ENCODE measurements around the gene MACROD1.

MACROD1 gene

DNA sequence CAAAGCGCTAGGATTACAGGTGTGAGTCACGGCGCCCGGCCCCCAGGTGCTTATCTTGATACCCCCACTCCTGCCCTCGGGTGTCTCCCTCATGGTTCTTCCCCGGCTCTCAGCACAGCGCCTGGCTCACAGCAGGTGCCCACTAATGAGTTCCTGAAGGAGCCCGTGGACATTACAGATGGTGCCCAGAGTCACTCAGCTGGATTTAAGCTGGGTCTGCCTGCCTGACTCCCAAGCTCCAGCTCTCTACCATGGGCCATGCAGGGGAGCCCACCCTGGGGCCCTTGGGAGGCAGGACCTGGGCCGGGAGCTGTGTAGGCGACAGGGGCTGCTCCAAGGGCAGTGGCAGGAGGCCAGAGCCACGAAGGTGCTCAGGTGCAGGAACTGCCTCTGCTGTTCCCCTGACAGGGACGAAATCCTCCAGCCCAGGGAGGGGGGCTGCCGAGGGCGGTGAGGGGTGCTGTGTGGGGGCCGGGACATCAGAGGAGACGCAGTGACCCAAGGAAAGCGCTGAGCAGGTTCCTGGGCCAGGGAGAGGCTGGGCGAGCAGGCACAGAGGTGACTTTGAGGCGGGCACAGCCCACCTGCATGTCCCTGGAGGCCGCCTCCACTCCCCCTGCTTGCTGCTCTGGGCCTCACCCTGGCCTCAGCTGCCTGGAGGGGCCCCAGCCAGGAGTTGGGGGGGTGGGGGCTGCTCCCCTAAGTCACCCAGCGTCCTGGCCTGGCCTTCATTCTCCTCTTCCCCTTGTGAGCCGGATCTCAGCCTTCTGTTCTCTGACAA, 144.7 kb downstream of the MACROD1 start:
- TF ChIP-seq, protein P1, sequence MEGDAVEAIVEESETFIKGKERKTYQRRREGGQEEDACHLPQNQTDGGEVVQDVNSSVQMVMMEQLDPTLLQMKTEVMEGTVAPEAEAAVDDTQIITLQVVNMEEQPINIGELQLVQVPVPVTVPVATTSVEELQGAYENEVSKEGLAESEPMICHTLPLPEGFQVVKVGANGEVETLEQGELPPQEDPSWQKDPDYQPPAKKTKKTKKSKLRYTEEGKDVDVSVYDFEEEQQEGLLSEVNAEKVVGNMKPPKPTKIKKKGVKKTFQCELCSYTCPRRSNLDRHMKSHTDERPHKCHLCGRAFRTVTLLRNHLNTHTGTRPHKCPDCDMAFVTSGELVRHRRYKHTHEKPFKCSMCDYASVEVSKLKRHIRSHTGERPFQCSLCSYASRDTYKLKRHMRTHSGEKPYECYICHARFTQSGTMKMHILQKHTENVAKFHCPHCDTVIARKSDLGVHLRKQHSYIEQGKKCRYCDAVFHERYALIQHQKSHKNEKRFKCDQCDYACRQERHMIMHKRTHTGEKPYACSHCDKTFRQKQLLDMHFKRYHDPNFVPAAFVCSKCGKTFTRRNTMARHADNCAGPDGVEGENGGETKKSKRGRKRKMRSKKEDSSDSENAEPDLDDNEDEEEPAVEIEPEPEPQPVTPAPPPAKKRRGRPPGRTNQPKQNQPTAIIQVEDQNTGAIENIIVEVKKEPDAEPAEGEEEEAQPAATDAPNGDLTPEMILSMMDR (IDR thresholded peaks at IDR 0.05; ENCODE audit: low read length, missing control alignments): no peak
- no peak for DNase-seq (ENCODE audit: low read depth)
- H3K4me3 ChIP-seq (replicated peaks; ENCODE audit: low read depth, low read length): no peak overlapping the region

DNA sequence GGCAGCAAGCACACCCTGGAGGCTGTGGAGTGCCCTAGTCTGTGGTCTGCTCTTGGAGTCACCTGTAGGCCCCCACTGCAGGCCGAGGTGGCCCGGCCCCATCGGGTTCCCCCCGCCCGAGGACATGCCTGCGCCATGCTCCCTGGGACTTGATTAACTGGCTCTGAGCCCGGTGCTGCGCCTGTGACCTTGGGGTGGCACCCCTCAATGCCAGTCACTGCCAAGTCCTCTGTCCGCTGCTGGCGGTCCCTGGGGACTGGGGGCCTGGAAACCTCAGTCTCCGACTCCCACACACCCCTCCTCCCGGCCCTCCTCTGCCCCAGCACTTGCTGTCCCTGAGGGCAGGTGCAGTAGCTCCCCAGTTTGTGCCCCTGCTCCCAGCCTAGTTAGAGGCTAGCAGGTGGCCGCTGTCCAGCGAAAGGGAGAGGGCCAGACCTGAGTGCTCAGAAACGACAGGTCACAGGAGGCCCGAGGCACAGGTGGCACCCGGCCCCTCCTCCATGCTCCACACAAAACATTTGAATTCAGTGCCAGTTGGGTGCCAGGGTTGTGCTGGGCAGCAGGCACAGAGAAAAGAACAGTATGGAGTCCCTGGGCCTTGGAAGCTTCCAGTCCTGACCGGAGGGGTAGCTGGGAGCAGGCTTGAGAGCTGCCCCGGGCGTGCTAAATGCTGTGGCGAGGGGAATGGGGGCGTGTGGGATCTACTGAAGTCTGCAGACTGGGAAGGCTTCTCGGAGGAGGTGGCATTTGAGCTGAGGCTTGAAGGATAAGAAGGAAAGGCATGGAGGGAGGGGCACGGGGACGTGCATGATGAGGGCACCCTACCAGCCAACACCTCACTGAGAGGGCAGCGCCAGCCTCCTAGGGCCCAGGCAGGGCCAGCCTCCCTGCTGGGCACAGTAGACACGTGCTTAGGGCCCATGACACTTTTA, 146.5 kb downstream of the MACROD1 start:
- H3K4me3 ChIP-seq (replicated peaks; ENCODE audit: low read depth, low read length): no peak overlapping the region
- no peak for DNase-seq (ENCODE audit: low read depth)
- TF ChIP-seq, protein P1 (IDR thresholded peaks at IDR 0.05; ENCODE audit: low read length, missing control alignments): no peak

DNA sequence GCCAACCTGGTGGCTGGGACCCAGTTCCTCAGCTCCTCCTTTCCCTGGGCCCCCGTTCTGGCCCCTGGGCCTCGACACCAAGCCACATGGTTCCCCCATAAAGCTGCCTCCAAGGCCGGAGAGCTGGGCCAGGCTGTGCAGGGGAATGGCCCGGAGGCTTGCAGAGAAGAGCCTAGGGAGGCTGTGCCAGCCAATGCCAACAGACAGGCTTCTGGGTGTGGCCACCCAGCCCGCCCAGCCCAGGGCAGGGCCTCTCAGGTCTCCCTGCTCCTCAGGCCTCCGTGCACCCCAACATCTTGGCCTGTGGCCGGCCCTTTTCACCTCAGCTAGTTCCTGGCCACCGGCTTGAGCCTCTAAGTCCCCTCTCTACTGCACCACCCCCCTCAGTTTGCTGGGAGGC, 147.6 kb downstream of the MACROD1 start:
- no peak for DNase-seq (ENCODE audit: low read depth)
- TF ChIP-seq, protein P1 (IDR thresholded peaks at IDR 0.05; ENCODE audit: low read length, missing control alignments): no peak
- H3K4me3 ChIP-seq (replicated peaks; ENCODE audit: low read depth, low read length): no peak overlapping the region

DNA sequence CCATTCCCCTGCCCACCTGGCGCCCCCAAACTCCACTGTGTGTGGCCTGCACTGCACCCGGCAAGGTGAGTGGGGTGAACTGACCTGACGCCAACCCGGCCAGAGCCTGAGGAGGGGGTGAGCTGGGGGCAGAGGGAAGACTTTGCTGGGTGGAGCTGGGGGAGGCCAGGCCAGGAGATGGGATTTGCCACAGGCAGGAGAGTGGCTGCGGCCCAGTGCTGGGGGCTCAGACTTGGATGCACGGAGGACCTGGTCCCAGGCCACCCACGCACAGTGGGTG, 148.0 kb downstream of the MACROD1 start:
- DNase-seq (ENCODE audit: low read depth): no peak
- H3K4me3 ChIP-seq (replicated peaks; ENCODE audit: low read depth, low read length): no peak overlapping the region
- TF ChIP-seq, protein P1 (IDR thresholded peaks at IDR 0.05; ENCODE audit: low read length, missing control alignments): no peak

DNA sequence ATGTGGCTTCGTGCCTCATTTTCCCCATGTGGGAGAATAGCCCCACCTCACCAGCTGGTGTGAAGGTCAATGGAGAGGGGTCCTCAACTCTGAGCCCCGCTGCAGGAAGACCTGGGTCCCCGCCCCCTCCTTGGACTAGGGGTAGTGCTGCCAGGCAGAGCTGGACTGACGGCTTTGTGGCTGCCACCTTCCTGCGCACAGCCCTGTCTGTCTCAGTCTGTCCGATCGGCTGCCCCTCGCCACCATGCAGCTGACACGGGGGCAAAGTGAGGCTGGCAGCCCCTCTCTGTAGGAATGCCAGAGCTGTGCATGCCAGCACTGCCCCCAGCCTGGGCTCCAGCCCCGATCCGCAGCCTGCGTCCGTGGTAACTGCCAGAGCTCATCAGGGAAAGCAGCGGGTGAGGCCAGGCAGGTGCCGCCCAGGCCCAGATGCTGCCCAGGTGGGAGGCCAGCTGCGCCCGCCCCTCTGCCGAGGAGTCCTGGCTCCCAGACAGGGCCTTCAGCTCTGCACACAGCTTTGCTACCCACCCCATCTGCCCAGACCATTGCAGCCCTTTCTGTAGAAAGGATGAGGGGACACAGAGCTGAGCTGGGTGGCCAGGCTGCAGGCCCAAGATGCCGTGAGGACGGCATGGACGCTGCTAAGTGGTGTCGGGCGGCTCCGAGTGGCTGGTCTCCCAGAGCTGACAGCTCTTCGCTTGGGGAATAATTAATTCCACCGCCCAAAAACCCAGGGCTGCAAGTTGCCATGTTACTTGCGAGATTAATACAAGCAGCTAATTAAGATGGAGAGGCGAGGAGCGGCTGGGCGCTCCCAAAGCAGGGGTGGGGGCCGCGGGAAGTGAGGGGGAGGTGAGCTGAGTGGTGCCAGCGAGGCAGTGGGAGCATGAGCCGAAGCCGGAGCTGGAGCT, 149.7 kb downstream of the MACROD1 start:
- DNase-seq (ENCODE audit: low read depth): no peak
- H3K4me3 ChIP-seq (replicated peaks; ENCODE audit: low read depth, low read length): no peak overlapping the region
- TF ChIP-seq, protein P1 (IDR thresholded peaks at IDR 0.05; ENCODE audit: low read length, missing control alignments): no peak

DNA sequence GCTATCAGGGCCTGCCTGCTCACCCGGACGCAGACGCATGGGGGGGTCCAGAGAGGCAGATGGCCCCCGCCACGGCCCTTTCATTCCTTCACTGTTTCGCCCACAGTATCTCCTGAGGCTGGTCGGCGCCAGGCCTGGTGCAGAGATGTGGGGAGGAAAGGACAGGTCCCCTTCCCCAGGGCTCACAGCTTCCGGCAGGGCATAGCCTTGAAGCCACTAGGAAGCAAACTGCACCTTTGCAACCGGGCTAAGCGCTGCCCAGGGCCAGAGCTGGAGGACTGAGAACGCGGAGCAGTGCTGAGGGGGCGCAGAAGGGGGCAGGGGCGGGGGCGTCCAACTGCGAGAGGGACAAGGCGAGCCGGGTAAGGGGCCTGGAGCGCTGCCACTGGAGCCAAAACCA, 150.4 kb downstream of the MACROD1 start:
- no peak overlapping the region for H3K4me3 ChIP-seq (replicated peaks; ENCODE audit: low read depth, low read length)
- DNase-seq (ENCODE audit: low read depth): no peak
- TF ChIP-seq, protein P1 (IDR thresholded peaks at IDR 0.05; ENCODE audit: low read length, missing control alignments): no peak

All from fibroblast of pulmonary artery (primary cell).